Astrocyte of the hippocampus (primary cell): Measurements from ENCODE around the gene MTHFS.

Experiments used
- DNase-seq: peaks from one replicate; pipeline ENCODE4 v3.0.0; 2011; ENCODE audit warnings: low read depth, low spot score

MTHFS gene

GRCh38 chr15:79816571-79816970, 80.2 kb downstream of the MTHFS start:
- DNase-seq = no peak

DNA sequence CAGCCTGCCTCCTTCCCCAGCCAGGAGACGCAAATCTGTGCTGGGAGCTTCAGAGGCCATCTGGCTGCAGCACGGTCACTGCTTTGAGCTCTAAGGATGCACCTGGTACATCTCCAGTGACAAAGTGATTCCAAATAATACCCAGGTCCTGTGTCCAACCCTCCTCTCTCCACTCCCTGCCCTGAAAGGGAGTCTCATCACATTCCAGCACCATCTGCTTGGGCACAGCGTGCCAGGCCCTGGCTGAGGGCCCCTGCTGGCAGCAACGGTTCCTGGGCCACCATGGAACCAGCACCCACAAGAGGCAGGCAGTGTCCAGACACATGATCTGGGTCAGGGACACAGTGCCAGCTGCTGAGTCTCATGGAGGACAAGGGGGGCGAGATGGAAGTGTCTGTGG, 81.3 kb downstream of the MTHFS start:
- DNase-seq = no peak

DNA sequence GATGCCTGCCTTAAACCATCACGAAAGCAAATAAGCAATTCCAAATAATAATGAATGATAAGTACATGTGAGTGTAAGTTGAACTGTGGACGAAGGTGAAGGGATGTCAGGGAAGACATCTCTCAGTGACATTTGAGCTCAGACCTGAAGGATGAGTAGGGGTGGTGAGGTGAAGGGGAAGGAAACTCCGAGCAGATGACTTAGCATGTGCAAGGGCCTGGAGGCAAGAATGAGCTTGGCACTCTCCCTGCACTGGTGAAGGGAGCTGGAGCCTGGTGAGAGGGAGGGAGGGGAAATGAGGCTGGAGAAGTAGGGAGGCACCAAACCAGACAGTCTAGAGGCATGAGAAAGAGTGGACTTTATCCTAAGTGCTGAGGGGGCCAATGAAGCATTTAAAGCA, 84.3 kb downstream of the MTHFS start:
- no peak for DNase-seq

GRCh38 chr15:79811406-79812405, 85.1 kb downstream of the MTHFS start:
- DNase-seq = peak; percentile 74

DNA sequence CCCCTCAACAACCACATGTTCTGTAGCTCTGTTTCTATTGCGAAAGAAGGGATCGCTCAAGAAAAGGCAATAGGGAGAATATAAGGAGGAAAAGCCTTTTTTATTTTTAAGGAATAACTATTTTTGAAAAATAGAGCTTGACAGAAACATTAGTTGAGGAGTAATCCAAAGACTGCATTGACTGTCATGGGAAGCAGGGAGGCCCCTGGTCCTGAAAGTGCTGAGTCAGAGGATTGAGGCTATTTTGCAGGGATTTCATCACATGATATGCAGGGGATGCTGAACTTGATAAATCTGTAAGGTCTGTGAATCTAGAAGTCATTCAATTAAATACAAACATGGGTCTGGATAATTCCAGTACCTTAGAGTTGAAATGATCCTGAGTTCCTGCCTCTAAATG, 92.0 kb downstream of the MTHFS start:
- no peak for DNase-seq

DNA sequence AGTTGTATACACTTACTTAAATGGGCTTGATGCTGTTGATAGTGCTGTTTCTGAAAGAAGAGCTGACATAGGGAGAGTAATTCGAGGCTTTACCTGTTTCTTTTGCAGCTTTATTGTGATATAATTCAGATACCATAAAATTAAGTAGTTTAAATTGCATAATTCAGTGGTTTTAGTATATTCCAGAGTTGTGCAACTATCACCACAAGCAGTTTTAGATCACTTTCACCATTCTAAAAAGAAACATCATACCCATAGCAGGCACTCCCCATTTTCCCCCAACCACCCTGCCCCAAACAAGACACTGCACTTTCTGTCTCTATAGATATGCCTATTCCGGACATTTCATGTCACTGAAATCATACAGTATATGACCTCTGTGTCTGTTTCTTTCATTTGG, 98.5 kb downstream of the MTHFS start:
- DNase-seq = no peak
